GM21825 (cell line): ENCODE data around the gene TRIM41.
A peak's percentile ranks its signal among the peaks of the same experiment; 100 is the strongest.

Experiments used
- ATAC-seq: cut with Tn5 transposase; IDR thresholded peaks from one replicate; pipeline ENCODE4 v1.9.1; 2021; ENCODE audit warnings: mild to moderate bottlenecking, moderate library complexity; ENCODE audit not compliant: unreplicated experiment

The TRIM41 gene

DNA sequence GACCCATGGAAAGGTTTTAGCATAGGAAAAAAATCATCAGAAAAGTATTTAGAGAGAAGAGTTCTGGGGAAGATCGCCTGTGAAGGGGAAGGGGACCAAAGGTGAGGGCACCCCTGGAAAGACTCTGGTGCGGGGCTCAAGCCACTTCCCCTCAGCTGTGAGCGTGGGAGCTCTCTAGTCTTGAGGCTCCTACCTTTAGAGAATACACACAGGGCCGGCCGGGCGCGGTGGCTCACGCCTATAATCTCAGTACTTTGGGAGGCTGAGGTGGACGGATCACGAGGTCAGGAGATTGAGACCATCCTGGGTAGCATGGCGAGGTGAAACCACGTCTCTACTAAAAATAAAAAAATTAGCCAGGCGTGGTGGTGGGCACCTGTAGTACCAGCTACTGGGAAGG is 6.9 kb downstream of the TRIM41 start:
- ATAC-seq: no peak

DNA sequence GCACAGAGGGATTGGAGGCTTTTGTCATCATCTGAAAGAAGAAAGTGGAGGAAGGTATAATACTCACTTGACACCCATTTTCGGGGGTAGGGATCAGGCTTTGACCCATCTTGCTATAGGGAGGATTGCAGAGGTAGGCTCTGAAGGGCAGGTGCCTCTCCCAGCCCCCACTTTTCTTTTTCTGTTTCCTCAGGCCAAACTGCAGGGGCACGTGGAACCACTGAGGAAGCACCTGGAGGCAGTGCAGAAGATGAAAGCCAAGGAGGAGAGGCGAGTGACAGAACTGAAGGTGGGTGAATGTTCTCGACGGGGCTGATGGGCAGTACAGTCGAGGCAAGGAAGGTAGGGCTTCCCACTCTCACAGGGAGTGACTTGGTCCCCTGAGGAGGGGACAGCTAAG is 7.5 kb downstream of the TRIM41 start:
- ATAC-seq: no peak

DNA sequence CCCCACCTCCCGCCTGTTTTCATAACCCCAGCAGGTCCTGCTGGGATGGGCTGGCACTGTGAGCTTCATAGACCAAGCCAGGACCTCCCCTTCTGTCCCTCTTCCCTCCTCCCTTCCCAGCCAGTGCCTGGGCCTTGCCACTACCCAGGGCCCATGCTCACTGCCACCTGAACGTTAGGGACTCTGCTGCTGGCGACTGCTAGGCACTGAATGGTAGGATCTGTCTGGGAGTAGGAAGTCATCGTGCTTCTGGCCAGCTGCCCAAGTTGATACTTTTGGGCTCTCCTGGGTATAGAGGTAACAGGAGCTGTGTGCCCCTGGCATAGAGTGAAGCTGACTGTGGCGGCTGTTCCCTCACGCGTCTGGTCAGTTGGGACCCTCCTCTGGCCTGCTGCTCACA is 8.4 kb downstream of the TRIM41 start:
- ATAC-seq: no peak

DNA sequence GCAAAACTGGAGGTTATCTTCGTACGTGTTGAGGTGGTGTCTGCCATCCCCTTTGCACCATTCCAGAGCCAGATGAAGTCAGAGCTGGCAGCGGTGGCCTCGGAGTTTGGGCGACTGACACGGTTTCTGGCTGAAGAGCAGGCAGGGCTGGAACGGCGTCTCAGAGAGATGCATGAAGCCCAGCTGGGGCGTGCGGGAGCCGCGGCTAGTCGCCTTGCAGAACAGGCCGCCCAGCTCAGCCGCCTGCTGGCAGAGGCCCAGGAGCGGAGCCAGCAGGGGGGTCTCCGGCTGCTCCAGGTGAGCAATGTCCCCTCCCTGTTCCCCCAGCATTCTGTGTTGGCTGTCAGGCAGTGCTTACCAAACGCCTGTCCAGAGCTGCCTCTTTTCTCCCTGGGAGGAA is 9.5 kb downstream of the TRIM41 start:
- no peak for ATAC-seq

DNA sequence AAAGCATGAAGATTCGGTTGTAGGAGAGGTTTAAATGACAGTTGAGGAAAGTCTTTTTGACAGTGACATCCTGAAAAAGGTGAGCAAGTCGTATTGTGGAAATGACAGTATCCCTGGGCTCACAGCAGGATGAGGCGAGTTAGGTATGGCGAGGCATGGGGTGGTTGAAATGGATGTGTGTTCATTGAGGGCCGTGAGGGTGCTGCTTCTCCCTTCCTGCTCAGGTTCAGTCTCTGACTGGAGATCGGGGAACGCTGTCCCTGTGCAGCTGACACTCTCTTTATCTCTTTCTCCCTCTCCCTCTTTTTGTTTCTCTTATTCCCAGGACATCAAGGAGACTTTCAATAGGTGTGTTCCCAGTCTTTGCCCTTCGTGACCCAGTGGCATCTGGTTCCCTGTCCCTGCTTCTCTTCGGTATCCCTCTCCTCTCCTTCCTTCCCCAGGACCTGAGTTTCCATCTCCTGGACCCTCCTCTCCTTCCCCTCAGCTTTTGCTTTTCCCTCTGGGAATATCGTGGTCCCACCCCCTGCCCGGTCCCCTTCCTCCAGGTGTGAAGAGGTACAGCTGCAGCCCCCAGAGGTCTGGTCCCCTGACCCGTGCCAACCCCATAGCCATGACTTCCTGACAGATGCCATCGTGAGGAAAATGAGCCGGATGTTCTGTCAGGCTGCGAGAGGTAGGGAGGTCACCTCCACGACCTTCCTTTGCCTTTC is 10.2 kb downstream of the TRIM41 start:
- ATAC-seq: no peak

DNA sequence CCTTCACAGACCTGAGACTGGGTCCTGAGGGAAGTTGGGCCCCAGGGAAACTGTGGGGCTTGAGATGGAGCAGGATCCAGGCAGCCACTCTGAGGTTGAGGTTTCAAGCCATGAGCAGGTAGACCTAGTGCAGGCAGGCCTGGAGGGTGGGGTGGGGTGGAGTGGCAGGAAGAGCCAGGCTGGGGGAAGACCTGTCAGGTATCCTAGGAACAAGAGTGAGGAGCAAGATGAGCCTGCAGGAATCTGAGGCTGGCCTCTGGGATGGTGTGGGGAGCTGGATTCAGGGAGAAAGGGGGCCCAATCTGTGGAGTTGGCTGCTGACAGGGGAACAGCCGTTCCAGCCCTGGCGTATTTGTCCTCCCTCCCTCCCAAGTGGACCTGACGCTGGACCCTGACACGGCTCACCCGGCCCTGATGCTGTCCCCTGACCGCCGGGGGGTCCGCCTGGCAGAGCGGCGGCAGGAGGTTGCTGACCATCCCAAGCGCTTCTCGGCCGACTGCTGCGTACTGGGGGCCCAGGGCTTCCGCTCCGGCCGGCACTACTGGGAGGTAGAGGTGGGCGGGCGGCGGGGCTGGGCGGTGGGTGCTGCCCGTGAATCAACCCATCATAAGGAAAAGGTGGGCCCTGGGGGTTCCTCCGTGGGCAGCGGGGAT is 10.8 kb downstream of the TRIM41 start:
- ATAC-seq: no peak

DNA sequence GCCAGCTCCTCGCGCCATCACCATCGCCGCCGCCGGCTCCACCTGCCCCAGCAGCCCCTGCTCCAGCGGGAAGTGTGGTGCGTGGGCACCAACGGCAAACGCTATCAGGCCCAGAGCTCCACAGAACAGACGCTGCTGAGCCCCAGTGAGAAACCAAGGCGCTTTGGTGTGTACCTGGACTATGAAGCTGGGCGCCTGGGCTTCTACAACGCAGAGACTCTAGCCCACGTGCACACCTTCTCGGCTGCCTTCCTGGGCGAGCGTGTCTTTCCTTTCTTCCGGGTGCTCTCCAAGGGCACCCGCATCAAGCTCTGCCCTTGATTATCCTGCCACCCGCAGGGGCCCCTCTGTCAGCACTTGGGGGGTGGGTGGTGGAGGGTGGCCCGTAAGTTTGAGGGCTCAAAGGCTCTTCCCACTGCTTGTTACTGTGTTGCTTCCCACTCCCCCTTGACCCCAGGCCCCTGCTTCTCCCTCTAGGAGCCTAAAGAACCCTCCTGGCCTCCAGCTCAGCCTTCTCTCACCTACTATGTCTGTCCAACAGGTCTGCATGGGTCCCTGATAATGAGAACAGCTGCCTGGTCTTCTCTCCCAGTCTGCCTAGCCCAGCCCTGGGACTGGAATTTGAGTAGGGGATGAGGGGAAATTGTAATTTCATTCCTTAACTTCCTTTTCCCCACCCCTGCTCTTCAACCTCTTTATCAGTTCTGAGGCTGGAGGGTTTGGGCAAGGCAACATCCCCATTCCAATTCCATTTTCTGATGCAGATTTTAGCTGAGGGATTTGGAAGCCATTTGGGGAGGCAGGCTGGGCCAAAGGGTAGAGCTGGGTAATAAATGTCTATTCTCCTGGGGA is 11.6 kb downstream of the TRIM41 start:
- no peak for ATAC-seq

DNA sequence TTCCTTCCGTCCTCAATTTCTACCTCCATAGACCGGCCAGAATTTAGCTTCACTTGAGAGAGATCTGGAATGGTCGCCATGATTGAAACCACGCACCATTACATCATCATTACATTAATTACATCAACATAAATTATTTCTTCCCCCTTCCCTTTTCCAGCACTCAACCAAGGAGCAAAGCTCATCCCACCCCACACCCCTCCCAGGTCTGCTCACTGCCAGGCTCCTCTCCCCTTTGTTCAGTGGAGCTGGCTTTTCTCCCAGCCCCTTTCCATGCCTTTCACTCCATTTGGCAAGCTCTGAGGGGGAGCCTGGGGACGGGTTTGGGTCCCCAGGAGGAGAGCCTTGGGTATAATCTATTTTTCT is 12.2 kb downstream of the TRIM41 start:
- no peak for ATAC-seq

DNA sequence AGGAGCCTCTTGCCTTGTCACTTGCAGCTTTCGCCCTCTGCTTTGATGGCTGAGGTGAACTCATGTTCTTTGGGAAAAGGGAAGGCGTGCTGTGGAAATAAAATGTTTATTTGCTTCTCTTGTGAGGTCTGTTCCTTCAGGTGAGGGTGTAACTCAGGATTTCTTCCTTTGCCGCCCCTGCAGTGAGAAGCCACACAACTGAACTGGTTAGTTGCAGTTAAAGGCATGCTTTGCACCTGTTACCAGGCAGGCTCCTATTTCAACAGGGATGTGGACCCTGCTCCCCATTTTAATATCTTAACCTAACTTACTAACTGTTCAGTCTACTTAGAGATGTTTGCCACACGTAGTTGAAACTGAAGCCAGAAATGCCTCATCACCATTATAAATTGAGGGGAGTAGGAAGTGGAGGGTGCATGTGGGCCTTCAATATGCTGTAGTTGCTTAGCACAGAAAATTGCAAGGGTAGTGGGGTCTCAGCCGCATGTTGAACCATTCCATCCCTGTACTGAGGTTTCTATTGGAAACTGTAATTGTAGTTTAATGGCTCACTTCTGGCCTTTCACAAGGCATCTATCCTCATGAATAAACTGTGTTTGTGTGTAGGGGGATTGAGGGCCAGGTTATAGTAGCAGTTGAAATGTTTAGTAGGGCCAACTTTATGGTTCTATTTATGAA is 12.7 kb downstream of the TRIM41 start:
- ATAC-seq: no peak

DNA sequence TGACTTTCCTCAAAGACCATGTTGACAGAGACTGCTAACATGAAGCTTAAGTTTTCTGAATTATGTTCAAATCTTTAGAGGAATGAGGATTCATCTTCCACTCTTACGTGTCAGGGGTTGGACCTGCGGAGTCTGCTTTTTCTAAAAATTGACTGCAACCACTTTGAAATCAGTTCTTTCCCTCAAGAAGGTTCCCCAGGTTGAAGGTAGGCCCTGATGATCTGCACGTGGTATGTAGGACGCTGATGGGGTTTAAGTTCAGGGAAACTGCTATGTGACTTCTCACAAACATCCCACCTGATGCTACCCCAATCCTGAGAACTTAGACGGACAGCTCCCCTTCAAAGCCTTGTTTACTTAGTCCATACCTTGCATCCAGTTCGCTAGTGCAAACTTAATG is 13.4 kb downstream of the TRIM41 start:
- no peak for ATAC-seq

DNA sequence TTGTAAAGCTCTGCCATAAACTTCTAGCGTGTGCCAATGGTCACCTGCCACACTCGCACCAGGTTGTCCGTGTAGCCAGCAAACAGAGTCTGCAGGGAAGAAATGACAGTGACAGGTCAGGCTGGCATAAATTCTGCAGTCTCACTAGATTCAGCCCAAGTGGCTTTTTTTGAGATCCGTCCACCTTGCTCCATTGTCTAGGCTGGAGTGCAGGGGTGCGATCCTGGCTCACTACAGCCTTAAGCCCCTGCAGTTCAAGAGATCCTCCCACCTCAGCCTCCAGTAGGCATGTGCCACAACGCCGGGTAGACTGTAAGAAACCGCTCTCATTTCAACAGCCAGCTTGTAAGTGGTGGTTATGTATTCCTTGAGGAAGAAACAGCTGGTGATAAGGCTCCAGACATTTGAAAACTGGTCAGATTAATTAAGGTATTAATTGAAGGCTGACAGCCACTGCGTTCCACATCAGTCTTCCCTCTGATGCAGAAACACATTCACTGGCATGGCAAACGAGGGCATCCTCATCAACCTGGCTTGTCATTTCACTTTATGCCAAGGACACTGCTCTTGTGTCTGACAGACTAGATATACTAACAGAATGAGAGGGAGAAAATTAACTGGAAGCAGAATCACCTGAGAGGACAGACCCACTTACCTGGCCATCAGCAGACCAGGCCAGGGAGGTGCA is 14.0 kb downstream of the TRIM41 start:
- ATAC-seq: no peak

DNA sequence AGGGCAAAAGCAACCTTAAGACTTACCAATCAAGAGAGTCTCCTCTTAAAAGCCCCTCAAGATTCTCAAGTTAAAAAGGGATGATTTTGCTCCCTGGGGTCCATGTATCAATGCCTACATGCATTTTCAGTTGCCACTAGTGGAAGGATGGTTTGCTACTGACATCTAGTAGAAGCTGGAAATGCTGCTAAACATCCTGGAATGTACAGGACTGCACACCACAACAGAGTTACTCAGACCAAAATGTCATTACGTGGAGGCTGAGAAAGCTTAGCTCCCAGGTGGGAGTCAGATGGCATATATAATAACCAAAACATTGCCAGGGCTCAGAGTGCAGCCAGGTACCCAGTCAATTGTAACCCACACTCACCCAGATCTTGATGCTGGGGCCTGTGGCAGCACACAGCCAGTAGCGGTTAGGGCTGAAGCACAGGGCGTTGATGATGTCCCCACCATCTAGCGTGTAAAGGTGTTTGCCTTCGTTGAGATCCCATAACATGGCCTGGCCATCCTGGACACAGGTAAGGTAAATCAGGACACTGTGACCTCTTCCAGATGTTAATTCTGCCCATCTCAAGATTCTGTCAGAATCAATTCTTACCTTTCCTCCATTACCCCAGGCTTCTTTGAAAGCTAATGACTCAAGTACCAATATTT is 14.8 kb downstream of the TRIM41 start:
- ATAC-seq: no peak

DNA sequence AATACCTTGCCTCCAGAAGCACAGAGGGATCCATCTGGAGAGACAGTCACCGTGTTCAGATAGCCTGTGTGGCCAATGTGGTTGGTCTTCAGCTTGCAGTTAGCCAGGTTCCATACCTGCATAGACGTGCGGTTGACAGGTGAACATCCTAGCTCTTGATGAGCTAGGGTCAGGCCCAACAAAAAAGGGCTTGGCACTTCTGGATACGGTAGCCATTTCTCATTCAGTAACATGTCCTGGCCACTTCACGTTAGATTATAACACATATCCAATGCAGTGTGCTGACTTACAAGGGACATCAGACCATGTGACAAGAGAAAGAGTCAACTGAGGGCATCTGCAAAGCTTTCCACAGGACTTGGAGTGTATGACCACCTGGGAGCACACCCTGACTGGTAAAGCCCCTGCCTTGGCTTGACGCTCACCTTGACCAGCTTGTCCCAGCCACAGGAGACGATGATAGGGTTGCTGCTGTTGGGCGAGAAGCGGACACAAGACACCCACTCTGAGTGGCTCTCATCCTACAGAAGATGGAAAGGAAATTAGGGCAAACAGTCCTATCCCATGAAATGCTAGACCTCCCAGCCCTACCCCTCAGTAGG is 16.1 kb downstream of the TRIM41 start:
- no peak for ATAC-seq

DNA sequence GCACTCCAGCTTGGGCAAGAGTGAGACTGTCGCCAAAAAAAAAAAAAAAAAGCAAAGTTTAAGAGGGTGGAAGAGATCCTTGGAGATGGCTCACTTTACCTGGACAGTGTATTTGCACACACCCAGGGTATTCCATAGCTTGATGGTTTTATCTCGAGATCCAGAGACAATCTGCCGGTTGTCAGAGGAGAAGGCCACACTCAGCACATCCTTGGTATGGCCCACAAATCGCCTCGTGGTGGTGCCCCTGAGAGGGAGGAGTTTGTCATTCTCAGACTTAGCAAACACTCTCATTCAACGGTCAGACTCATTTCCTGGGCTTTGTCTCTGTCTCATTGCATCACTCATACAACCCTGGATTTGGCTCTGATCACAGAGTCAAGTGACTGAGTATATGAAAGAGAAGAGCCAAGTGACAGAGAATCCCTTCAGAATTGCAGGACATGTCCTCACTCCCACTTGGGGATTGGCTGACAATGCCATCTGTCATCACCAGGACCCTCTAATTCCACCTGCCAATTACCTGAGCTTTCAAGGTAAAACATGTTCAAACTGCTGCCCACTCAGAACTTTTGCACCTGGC is 18.4 kb downstream of the TRIM41 start:
- ATAC-seq: no peak

DNA sequence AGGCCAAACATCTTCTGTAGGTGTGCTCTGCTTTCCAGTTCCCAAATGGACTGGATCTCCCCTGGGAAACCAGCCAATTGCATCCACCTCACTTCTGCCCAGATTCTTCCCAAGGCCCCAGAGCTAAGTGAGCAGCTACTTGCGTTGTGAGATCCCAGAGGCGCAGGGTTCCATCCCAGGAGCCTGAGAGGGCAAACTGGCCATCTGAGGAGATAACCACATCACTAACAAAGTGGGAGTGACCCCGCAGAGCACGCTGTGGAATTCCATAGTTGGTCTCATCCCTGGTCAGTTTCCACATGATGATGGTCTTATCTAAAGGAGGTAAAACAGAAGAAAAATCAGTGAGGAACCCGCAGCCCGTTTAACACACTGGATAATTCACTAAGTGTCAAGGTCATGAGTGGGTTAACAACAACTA is 19.0 kb downstream of the TRIM41 start:
- no peak for ATAC-seq

DNA sequence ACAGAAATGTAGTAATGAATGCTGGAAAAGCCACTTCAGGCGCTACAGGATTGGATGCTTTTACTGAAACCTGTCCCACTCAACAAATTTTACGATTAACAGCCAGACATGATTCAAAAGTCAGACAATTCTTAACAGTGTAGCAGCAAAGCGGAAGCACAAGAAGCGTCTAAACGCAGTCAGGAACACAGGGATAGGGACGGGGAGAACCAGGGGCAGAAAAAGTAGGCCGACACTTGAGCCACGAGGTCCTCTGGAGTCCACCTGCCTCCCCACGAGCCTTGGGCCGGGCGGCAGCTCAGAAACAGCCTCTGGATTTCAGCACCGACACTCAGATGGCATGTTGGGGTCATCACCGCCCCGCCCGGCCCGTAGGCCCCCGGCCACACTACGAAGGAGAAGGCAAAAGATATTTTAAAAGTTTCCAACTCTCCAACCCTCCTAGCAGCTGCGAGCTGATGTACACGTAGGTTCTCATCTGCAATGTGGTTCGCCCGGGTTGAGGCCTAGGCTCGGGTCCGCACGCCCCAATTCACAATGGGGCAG is 20.0 kb downstream of the TRIM41 start:
- peak; percentile 3 for ATAC-seq

DNA sequence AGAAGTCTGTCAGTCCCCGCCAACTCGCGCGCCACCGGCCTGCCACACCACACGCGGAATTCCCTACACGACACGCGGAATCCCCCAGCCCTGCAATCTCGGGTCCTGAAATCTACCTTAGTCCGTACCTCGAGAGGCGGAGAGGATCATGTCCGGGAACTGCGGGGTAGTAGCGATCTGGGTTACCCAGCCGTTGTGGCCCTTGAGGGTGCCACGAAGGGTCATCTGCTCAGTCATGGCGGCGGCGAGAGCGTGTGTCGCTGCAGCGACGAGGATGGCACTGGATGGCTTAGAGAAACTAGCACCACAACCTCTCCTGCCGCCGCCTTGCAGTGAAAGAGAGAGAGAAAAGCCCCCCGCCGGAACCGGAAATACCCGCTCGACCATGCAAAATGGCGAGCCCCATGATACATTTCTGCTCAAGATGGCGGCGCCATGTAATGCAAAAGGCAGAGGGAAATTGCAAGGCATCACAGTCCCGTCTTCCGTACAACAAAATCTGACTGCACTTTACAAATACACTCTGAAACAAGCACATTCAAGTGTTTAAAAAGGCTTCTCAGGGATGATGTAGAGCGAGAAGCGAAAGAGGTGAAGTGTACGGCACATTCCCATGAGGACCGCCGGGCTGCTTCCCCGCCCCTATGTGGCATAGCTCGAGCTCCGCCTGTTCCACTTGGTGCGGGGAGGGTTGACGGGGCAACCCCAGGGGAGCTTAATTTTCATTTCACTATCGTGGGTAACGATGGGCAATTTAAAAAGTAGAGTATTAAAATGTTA is 20.7 kb downstream of the TRIM41 start, which contains the start of gene RACK1:
TSS of gene RACK1 (minus strand) at position 343 of the 780 bp plus-strand sequence. CDS start at position 237, 106 bp downstream.
- peak; percentile 61 for ATAC-seq
